Osteoblast (primary cell): ENCODE measurements around the gene POLR2C. TPM values are rescaled to one million over a fixed set of nuclear protein-coding genes. Genes with fewer than 3 reads are reported as not detected.
A peak's percentile ranks its signal among the peaks of the same experiment; 100 is the strongest.

Source experiments
- DNase-seq: peaks from one replicate; pipeline ENCODE4 v3.0.0; 2011; ENCODE audit warnings: low spot score, mixed read lengths; ENCODE audit not compliant: insufficient read length; ENCODE audit errors: missing footprints
- H2AFZ ChIP-seq: 2 replicates; pipeline ENCODE4 v1.6.0; 2011; ENCODE audit warnings: mild to moderate bottlenecking, low read length
- H3K27ac ChIP-seq: 2 replicates; pipeline ENCODE4 v1.5.1; 2011; ENCODE audit warnings: mild to moderate bottlenecking, low read depth, low read length, moderate library complexity
- H3K27me3 ChIP-seq: 2 replicates; pipeline ENCODE4 v1.6.0; 2012; ENCODE audit warnings: mild to moderate bottlenecking, control low read depth, inconsistent platforms, low read length, moderate library complexity; ENCODE audit not compliant: insufficient read depth
- H3K36me3 ChIP-seq: 2 replicates; pipeline ENCODE4 v1.5.1; 2011; ENCODE audit warnings: mild to moderate bottlenecking, low read length, control low read depth, moderate library complexity; ENCODE audit not compliant: insufficient read depth
- H3K4me1 ChIP-seq: 2 replicates; pipeline ENCODE4 v1.5.1; 2011; ENCODE audit warnings: mild to moderate bottlenecking, low read length, control low read depth, moderate library complexity; ENCODE audit not compliant: insufficient read depth
- H3K4me2 ChIP-seq: 2 replicates; pipeline ENCODE4 v1.6.0; 2011; ENCODE audit warnings: mild to moderate bottlenecking, low read length; ENCODE audit not compliant: insufficient read depth
- H3K4me3 ChIP-seq: fragments of 200-600 bp; sonication (generic); 3 replicates; pipeline ENCODE4 v1.5.1; 2012; ENCODE audit warnings: mild to moderate bottlenecking, low read length, inconsistent platforms; ENCODE audit not compliant: insufficient read depth
- H3K79me2 ChIP-seq: 2 replicates; pipeline ENCODE4 v1.6.0; 2012; ENCODE audit warnings: mild to moderate bottlenecking, low read length, control low read depth, inconsistent platforms; ENCODE audit not compliant: insufficient read depth
- H3K9me3 ChIP-seq: 2 replicates; pipeline ENCODE4 v1.5.1; 2011; ENCODE audit warnings: low read depth, low read length, control low read depth
- H4K20me1 ChIP-seq: 2 replicates; pipeline ENCODE4 v1.6.0; 2012; ENCODE audit warnings: mild to moderate bottlenecking, low read length, control low read depth; ENCODE audit not compliant: insufficient read depth
- CTCF ChIP-seq: IDR thresholded peaks from 2 replicates; pipeline ENCODE4 v1.5.1; 2011; ENCODE audit warnings: mild to moderate bottlenecking, low read depth, low read length, moderate library complexity; ENCODE audit errors: extremely low read depth
- total RNA-seq: library from RNA; depleted of rRNA; stranded (reverse); fragments of >200 nt; gene quantifications from 2 replicates; pipeline ENCODE4 v1.2.3, GENCODE V29; 2012

POLR2C gene
- total RNA-seq, 1 donor: 95.2 TPM

- peak; percentile 62 for DNase-seq
- Histone ChIP-seq H3K4me3 (no peak overlapping the region), H3K4me1 (no peaks in the 10 kb centered on the region), H3K4me2 (no peak overlapping the region), H2AFZ (no peak overlapping the region), H3K79me2 (no peaks in the 10 kb centered on the region), H3K9me3 (no peaks in the 10 kb centered on the region), H4K20me1 (no peaks in the 10 kb centered on the region), H3K27me3 (no peaks in the 10 kb centered on the region), H3K36me3 (peaks cover 5% of the 10 kb centered on the region), H3K27ac (no peak overlapping the region)
- TF ChIP-seq CTCF: no peak
These were observed 54.3 kb downstream of the POLR2C start for GRCh38 chr16:57516773-57517172.

- no peaks in the 10 kb centered on the region for H3K4me1 ChIP-seq
- no peak overlapping the region for H3K27ac ChIP-seq
- H3K79me2 ChIP-seq: no peaks in the 10 kb centered on the region
- H2AFZ ChIP-seq: no peak overlapping the region
- no peaks in the 10 kb centered on the region for H4K20me1 ChIP-seq
- no peaks in the 10 kb centered on the region for H3K9me3 ChIP-seq
- no peak overlapping the region for H3K4me3 ChIP-seq
- no peak for TF ChIP-seq CTCF
- peak; percentile 82 for DNase-seq
- H3K27me3 ChIP-seq: no peaks in the 10 kb centered on the region
- peaks cover 5% of the 10 kb centered on the region for H3K36me3 ChIP-seq
- H3K4me2 ChIP-seq: no peak overlapping the region
These were observed 55.2 kb downstream of the POLR2C start for GRCh38 chr16:57517397-57518367.

- Histone ChIP-seq H3K4me3 (no peak overlapping the region), H3K4me1 (no peaks in the 10 kb centered on the region), H3K9me3 (no peaks in the 10 kb centered on the region), H3K27ac (no peak overlapping the region), H4K20me1 (no peaks in the 10 kb centered on the region), H3K4me2 (no peak overlapping the region), H3K79me2 (no peaks in the 10 kb centered on the region), H3K36me3 (peaks cover 5% of the 10 kb centered on the region), H3K27me3 (no peaks in the 10 kb centered on the region), H2AFZ (no peak overlapping the region)
- TF ChIP-seq CTCF: no peak
- peak; percentile 55 for DNase-seq
These were observed 56.0 kb downstream of the POLR2C start for GRCh38 chr16:57518520-57518919.

- peak; percentile 58 for DNase-seq
These were observed 56.4 kb downstream of the POLR2C start for GRCh38 chr16:57518922-57519321.

More at GRCh38 chr16:57518922-57519321, 56.4 kb downstream of the POLR2C start:
- Histone ChIP-seq H3K4me2 (no peak overlapping the region), H2AFZ (no peak overlapping the region), H3K27me3 (no peaks in the 10 kb centered on the region), H3K27ac (no peak overlapping the region), H3K36me3 (peaks cover 5% of the 10 kb centered on the region), H3K79me2 (no peaks in the 10 kb centered on the region), H3K4me3 (no peak overlapping the region), H3K9me3 (no peaks in the 10 kb centered on the region), H3K4me1 (no peaks in the 10 kb centered on the region), H4K20me1 (no peaks in the 10 kb centered on the region)
- TF ChIP-seq CTCF: no peak
